HepG2 (cell line): Measurements from ENCODE around the gene WDR59. TPM values are rescaled to one million over a fixed set of nuclear protein-coding genes. Genes with fewer than 3 reads are reported as not detected.

Experiments used
- CC2D1A ChIP-seq: sonication (generic); formaldehyde crosslinking; IDR thresholded peaks from 2 replicates; pipeline ENCODE4 v1.8.1; 2023; ENCODE audit warnings: mild to moderate bottlenecking, missing genetic modification reagents
- CEBPG ChIP-seq: IDR thresholded peaks from 2 replicates; pipeline ENCODE4 v1.6.1; 2016
- DZIP1 ChIP-seq: sonication (generic); formaldehyde crosslinking; IDR thresholded peaks from 2 replicates; pipeline ENCODE4 v1.5.0; 2020; ENCODE audit warnings: mild to moderate bottlenecking, missing genetic modification reagents
- FOXC1 ChIP-seq: sonication (generic); formaldehyde crosslinking; IDR thresholded peaks from 2 replicates; pipeline ENCODE4 v1.8.0; 2022; ENCODE audit warnings: mild to moderate bottlenecking, missing genetic modification reagents, borderline replicate concordance
- HNF4A ChIP-seq: sonication (generic); formaldehyde crosslinking; IDR thresholded peaks from 2 replicates; pipeline ENCODE4 v1.4.0; 2020; ENCODE audit warnings: missing genetic modification reagents
- KDM4B ChIP-seq: sonication (generic); formaldehyde crosslinking; IDR thresholded peaks from 2 replicates; pipeline ENCODE4 v1.4.0; 2020; ENCODE audit warnings: missing genetic modification reagents
- NBN ChIP-seq: fragments of 450-650 bp; conservative IDR thresholded peaks from 2 replicates; pipeline ENCODE4 v1.6.1; 2017
- NR2C2 ChIP-seq: sonication (generic); formaldehyde crosslinking; IDR thresholded peaks from 2 replicates; pipeline ENCODE4 v1.4.0; 2020; ENCODE audit warnings: missing genetic modification reagents, mild to moderate bottlenecking, moderate library complexity, borderline replicate concordance
- RNF219 ChIP-seq: sonication (generic); formaldehyde crosslinking; IDR thresholded peaks from 2 replicates; pipeline ENCODE4 v1.5.0; 2020; ENCODE audit warnings: mild to moderate bottlenecking, missing genetic modification reagents
- SMC3 ChIP-seq: IDR thresholded peaks from 2 replicates; pipeline ENCODE4 v1.6.1; 2011; ENCODE audit warnings: low read length, improper control_type of control experiment
- SMYD3 ChIP-seq: sonication (generic); formaldehyde crosslinking; IDR thresholded peaks from 2 replicates; pipeline ENCODE4 v1.8.1; 2023; ENCODE audit warnings: mild to moderate bottlenecking, missing genetic modification reagents
- SP140L ChIP-seq: sonication (generic); formaldehyde crosslinking; IDR thresholded peaks from 2 replicates; pipeline ENCODE4 v1.4.0; 2020; ENCODE audit warnings: missing genetic modification reagents, borderline replicate concordance
- TCF12 ChIP-seq, 2 experiments: fragments of 450-650 bp in 1 of 2; sonication (generic) in 1 of 2; formaldehyde crosslinking in 1 of 2; IDR thresholded peaks; 2 replicates each; pipeline versions ENCODE4 v1.6.1 to v1.8.0; 2017 to 2022; ENCODE audit warnings: antibody characterized with exemption in 1 of 2, mild to moderate bottlenecking in 1 of 2, missing genetic modification reagents in 1 of 2, moderate library complexity in 1 of 2
- TEF ChIP-seq: sonication (generic); formaldehyde crosslinking; IDR thresholded peaks from 2 replicates; pipeline ENCODE4 v1.5.0; 2020; ENCODE audit warnings: missing genetic modification reagents
- ZNF10 ChIP-seq: sonication (generic); formaldehyde crosslinking; IDR thresholded peaks from 2 replicates; pipeline ENCODE4 v1.4.0; 2020; ENCODE audit warnings: mild to moderate bottlenecking, low read depth, missing genetic modification reagents, borderline replicate concordance
- ZNF775 ChIP-seq: sonication (generic); formaldehyde crosslinking; IDR thresholded peaks from 2 replicates; pipeline ENCODE4 v1.4.0; 2020; ENCODE audit warnings: missing genetic modification reagents, mild to moderate bottlenecking, moderate library complexity, borderline replicate concordance
- ZNF777 ChIP-seq: sonication (generic); formaldehyde crosslinking; IDR thresholded peaks from 2 replicates; pipeline ENCODE4 v1.4.0; 2020; ENCODE audit warnings: missing genetic modification reagents
- ZSCAN20 ChIP-seq: sonication (generic); formaldehyde crosslinking; IDR thresholded peaks from 2 replicates; pipeline ENCODE4 v1.4.0; 2020; ENCODE audit warnings: missing genetic modification reagents, mild to moderate bottlenecking, borderline replicate concordance
- polyA plus RNA-seq, 8 experiments: library from polyadenylated mRNA; depleted of rRNA in 3 of 8; stranded (reverse) in 7 of 8; unstranded in 1 of 8; fragments of >200 nt; fragmentation: Illumina TruSeq in 4 of 8; extraction: Trizol in 4 of 8; gene quantifications; 2 replicates each; pipeline versions ENCODE4 v1.2.1 to v1.2.3, GENCODE V29; 2011 to 2016; ENCODE audit warnings: low read depth in 4 of 8, missing spikeins in 1 of 8, mixed read lengths in 1 of 8; ENCODE audit not compliant: insufficient read depth in 1 of 8
- total RNA-seq, 5 experiments: library from RNA; depleted of rRNA; stranded (reverse); fragments of >200 nt; fragmentation: Illumina TruSeq; extraction: Trizol; gene quantifications; 2 replicates each; pipeline ENCODE4 v1.2.3, GENCODE V29; 2016; ENCODE audit warnings: low read depth in 1 of 5
- TF ChIP-seq, protein P1 (sequence below): IDR thresholded peaks from 2 replicates; pipeline ENCODE4 v1.6.1; 2016; ENCODE audit warnings: missing biosample characterization, missing genetic modification reagents, low read depth
- TF ChIP-seq, protein P2 (sequence below): sonication (generic); formaldehyde crosslinking; IDR thresholded peaks from 2 replicates; pipeline ENCODE4 v1.4.0; 2020; ENCODE audit warnings: mild to moderate bottlenecking, missing genetic modification reagents

WDR59 gene
- total and polyA plus RNA-seq, 2 of the 13 experiments (the other 11 are each of a cell fraction or from before 2014, with no cell fraction given): 65.2 to 306 TPM

- TF ChIP-seq DZIP1 (no peak), NBN (no peak), SP140L (no peak; the same call in 1 of the 2 replicates), HNF4A (CRISPR knock-in tag) (peak; percentile 98), RNF219 (CRISPR knock-in tag) (no peak), CC2D1A (CRISPR knock-in tag) (no peak), CEBPG (CRISPR knock-in tag) (peak; percentile 69), ZNF775 (no peak), SMC3 (no peak), TCF12 (IDR thresholded peaks at IDR 0.05) (no peak), TCF12 (CRISPR knock-in tag; IDR thresholded peaks at IDR 0.05) (peak; percentile 71; the same call in 1 of the 2 replicates), ZSCAN20 (CRISPR knock-in tag) (0 out of 2 replicates have a peak, but pooled peaks have one; percentile 51), SMYD3 (CRISPR knock-in tag) (no peak), TEF (CRISPR knock-in tag) (no peak), NR2C2 (CRISPR knock-in tag) (peak; percentile 41; the same call in 1 of the 2 replicates), ZNF777 (CRISPR knock-in tag) (no peak; the same call in 1 of the 2 replicates), ZNF10 (CRISPR knock-in tag) (no peak), KDM4B (peak; percentile 62; the same call in 1 of the 2 replicates), FOXC1 (CRISPR knock-in tag) (peak; percentile 16; the same call in 1 of the 2 replicates)
- TF ChIP-seq, protein P1, sequence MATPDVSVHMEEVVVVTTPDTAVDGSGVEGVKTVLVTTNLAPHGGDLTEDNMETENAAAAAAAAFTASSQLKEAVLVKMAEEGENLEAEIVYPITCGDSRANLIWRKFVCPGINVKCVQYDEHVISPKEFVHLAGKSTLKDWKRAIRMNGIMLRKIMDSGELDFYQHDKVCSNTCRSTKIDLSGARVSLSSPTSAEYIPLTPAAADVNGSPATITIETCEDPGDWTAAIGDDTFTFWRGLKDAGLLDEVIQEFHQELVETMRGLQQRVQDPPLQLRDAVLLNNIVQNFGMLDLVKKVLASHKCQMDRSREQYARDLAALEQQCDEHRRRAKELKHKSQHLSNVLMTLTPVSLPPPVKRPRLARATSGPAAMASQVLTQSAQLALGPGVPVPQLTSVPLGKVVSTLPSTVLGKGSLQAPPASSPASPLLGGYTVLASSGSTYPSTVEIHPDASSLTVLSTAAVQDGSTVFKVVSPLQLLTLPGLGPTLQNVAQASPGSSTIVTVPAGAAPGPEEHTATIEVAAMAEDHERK (CRISPR knock-in tag): no peak
- TF ChIP-seq, protein P2, sequence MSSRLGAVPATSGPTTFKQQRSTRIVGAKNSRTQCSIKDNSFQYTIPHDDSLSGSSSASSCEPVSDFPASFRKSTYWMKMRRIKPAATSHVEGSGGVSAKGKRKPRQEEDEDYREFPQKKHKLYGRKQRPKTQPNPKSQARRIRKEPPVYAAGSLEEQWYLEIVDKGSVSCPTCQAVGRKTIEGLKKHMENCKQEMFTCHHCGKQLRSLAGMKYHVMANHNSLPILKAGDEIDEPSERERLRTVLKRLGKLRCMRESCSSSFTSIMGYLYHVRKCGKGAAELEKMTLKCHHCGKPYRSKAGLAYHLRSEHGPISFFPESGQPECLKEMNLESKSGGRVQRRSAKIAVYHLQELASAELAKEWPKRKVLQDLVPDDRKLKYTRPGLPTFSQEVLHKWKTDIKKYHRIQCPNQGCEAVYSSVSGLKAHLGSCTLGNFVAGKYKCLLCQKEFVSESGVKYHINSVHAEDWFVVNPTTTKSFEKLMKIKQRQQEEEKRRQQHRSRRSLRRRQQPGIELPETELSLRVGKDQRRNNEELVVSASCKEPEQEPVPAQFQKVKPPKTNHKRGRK: no peak
Observed at GRCh38 chr16:74991593-74992403, 6.9 kb upstream of the WDR59 start (continued).
